ENCODE results near the gene LRRC66. TPM values are rescaled to one million over a fixed set of nuclear protein-coding genes. Genes with fewer than 3 reads are reported as not detected.
A peak's percentile ranks its signal among the peaks of the same experiment; 100 is the strongest.

LRRC66 gene
- total and polyA plus RNA-seq, 2 of the 13 experiments (the other 11 are each of a cell fraction or from before 2014, with no cell fraction given), result not detected

DNA sequence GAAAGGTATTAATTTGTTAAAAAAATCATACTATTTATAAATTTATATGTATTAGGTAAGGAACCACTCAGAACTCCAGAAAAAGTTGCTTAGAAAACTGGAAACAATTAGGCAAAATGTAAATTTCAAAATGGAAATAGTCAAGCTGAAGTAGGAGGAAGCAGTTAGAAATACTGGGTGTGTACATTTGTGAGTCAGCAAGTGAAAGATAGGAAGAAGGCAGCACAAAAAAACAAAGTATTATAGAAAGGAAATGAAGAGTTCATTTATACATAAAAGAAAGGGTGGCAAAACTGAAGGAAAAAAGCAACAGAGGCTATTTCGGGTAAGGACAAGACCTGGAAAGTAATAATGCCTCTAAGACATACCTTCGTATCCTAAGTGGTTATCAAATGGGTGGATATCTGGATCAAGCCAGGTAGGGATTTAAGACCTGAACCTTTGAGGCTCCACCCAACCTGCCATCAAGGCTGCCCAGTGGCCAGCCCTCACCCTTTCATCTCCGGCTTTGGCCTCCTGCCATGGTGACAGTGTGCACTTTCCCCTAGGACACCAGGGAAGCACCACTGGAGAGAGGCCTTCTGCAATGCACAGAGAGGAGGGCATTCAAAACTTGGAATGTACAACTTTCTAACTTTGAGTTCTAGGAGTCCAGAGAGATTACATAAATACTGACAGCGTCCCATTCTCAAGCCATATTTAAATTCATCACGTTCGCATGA, at the start of gene LRRC66 (continued):
- TF ChIP-seq HNF1A (IDR thresholded peaks at IDR 0.05; ENCODE audit: low read depth), result no peak
- no peak for TF ChIP-seq HNF1A (CRISPR knock-in tag; IDR thresholded peaks at IDR 0.05; ENCODE audit: borderline replicate concordance)
- peak; percentile 80; the same call in 1 of the 2 replicates for TF ChIP-seq ZNF644 (CRISPR knock-in tag; IDR thresholded peaks at IDR 0.05; ENCODE audit: low read depth)
- no peak for TF ChIP-seq ZNF577 (CRISPR knock-in tag; IDR thresholded peaks at IDR 0.05; ENCODE audit: borderline replicate concordance, low read depth)
- peak; percentile 32; the same call in 1 of the 2 replicates for TF ChIP-seq BCL6 (CRISPR knock-in tag; IDR thresholded peaks at IDR 0.05)
- TF ChIP-seq ARID3A (IDR thresholded peaks at IDR 0.05; ENCODE audit: low read depth, low read length), result no peak
- 0 out of 2 replicates have a peak, but pooled peaks have one; percentile 21 for TF ChIP-seq NFIC (IDR thresholded peaks at IDR 0.05; ENCODE audit: low read length)
- TF ChIP-seq ZMYM4 (CRISPR knock-in tag; IDR thresholded peaks at IDR 0.05), result peak; percentile 52; the same call in 1 of the 2 replicates
- peak; percentile 16; the same call in 1 of the 2 replicates for TF ChIP-seq ARID5B (CRISPR knock-in tag; IDR thresholded peaks at IDR 0.05)
- TF ChIP-seq SNRNP70 (IDR thresholded peaks at IDR 0.05; ENCODE audit: low read depth, low read length), result no peak
- peak; percentile 83 for TF ChIP-seq ZNF652 (CRISPR knock-in tag; IDR thresholded peaks at IDR 0.05; ENCODE audit: borderline replicate concordance, low read depth)
- 0 out of 2 replicates have a peak, but pooled peaks have one; percentile 17 for TF ChIP-seq RARA (CRISPR knock-in tag; IDR thresholded peaks at IDR 0.05)
- no peak for TF ChIP-seq SMAD9 (CRISPR knock-in tag; IDR thresholded peaks at IDR 0.05)
- TF ChIP-seq SALL1 (CRISPR knock-in tag; IDR thresholded peaks at IDR 0.05), result 0 out of 2 replicates have a peak, but pooled peaks have one; percentile 33
- TF ChIP-seq PBX2 (CRISPR knock-in tag; IDR thresholded peaks at IDR 0.05), result no peak
- 0 out of 2 replicates have a peak, but pooled peaks have one; percentile 11 for TF ChIP-seq SAP130 (CRISPR knock-in tag; IDR thresholded peaks at IDR 0.05; ENCODE audit: low read depth)
- no peak for TF ChIP-seq TMF1 (CRISPR knock-in tag; IDR thresholded peaks at IDR 0.05; ENCODE audit: low read depth)
- no peak for TF ChIP-seq SRY (CRISPR knock-in tag; IDR thresholded peaks at IDR 0.05)

Measured in HepG2 (cell line).